ENCODE data around the gene TOP2B.

The TOP2B gene

DNA sequence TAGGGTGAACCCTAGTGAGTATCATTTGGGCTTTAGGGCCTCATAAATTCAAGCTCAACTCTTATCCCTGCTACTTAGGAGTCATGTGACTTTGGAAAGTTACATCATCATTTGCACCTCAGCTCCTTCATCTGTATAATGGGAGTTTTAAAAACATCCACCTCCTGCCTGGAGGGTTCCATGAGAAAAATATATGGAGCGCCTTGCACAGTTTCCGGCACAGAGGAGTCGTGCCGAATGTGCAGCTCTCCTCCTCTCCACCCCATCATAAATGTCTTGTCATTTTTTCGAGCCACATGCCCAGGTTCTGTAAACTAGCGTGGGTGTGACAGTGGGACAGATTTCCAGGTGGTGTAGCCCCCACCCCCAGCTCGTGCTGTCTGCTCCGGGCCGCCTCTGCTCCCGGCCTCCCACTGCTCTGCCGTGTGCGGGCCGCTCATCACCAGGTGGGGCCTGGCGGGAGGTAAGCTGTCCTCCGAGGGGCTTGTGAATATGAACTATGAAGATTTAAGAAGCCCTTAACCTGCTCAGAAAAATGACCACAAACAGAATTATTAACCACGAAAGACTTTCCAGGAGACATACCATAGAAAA is 90.4 kb downstream of the TOP2B start:
- Histone ChIP-seq H3K27ac (ENCODE audit: low read depth, low read length, poor library complexity, severe bottlenecking) (no peak overlapping the region), H3K4me3 (ENCODE audit: low read depth, low read length, poor library complexity, severe bottlenecking) (no peak overlapping the region), H3K79me2 (ENCODE audit: insufficient read depth, low read length) (no peaks in the 10 kb centered on the region), H3F3A (ENCODE audit: insufficient read depth, low read length) (no peaks in the 10 kb centered on the region), H3K4me2 (ENCODE audit: low read length) (no peak overlapping the region), H4K20me1 (ENCODE audit: insufficient read depth, low read length) (no peaks in the 10 kb centered on the region), H3K9ac (ENCODE audit: low read length) (no peak overlapping the region), H2AFZ (ENCODE audit: low read length) (no peak overlapping the region), H3K9me2 (ENCODE audit: low read depth, low read length) (no peaks in the 10 kb centered on the region), H3K27me3 (ENCODE audit: insufficient read depth, low read length) (no peaks in the 10 kb centered on the region), H3K4me1 (ENCODE audit: insufficient read depth, low read length, severe bottlenecking) (no peaks in the 10 kb centered on the region), H3K9me3 (ENCODE audit: low read length) (no peaks in the 10 kb centered on the region), H3K36me3 (ENCODE audit: insufficient read depth, low read length) (no peaks in the 10 kb centered on the region)
- TF ChIP-seq EZH2 (IDR thresholded peaks at IDR 0.05; ENCODE audit: borderline replicate concordance, low read length) = no peak
- TF ChIP-seq, protein P1, sequence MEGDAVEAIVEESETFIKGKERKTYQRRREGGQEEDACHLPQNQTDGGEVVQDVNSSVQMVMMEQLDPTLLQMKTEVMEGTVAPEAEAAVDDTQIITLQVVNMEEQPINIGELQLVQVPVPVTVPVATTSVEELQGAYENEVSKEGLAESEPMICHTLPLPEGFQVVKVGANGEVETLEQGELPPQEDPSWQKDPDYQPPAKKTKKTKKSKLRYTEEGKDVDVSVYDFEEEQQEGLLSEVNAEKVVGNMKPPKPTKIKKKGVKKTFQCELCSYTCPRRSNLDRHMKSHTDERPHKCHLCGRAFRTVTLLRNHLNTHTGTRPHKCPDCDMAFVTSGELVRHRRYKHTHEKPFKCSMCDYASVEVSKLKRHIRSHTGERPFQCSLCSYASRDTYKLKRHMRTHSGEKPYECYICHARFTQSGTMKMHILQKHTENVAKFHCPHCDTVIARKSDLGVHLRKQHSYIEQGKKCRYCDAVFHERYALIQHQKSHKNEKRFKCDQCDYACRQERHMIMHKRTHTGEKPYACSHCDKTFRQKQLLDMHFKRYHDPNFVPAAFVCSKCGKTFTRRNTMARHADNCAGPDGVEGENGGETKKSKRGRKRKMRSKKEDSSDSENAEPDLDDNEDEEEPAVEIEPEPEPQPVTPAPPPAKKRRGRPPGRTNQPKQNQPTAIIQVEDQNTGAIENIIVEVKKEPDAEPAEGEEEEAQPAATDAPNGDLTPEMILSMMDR (IDR thresholded peaks at IDR 0.05; ENCODE audit: low read length) = no peak

DNA sequence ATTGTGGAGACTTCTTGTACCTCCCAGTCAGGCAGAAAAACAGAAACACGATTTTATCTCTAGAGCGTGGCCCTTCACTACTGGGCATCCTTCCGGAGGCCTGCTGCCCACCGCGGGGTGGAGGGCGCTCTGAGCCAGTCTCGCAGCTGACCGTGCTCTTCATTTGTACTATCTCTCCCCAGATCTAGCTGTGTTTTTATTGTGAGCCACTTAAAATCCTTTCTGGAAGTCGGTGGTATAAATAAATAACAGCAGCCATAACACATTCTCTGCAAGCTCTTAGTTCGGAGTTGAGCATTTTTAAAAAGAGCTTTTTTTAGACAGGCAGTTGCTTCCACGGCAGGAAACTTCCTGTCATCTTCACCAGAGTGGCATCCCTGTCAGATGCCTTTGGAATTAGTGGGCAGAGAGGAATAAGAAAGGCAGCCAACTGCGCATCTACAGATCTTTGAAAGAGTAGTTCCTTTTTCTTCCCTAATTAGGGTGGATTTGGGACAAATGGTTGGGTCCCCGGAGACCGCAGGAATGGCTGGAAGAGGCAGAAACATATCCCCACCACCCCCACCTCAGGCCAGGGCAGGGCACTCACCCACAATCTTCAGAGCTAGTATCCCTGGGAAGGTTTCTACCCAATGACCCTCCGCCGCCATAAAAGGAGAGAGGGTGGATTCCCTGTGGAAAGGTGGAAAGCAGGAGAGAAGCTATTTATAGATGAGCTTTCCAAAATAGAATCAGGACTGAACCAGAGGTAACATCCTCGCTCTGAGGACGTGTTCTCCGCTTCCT is 91.1 kb downstream of the TOP2B start:
- H3F3A ChIP-seq (ENCODE audit: insufficient read depth, low read length) = no peaks in the 10 kb centered on the region
- H3K4me2 ChIP-seq (ENCODE audit: low read length) = no peak overlapping the region
- no peaks in the 10 kb centered on the region for H3K4me1 ChIP-seq (ENCODE audit: insufficient read depth, low read length, severe bottlenecking)
- H3K9ac ChIP-seq (ENCODE audit: low read length) = no peak overlapping the region
- H3K4me3 ChIP-seq (ENCODE audit: low read depth, low read length, poor library complexity, severe bottlenecking) = no peak overlapping the region
- no peaks in the 10 kb centered on the region for H3K36me3 ChIP-seq (ENCODE audit: insufficient read depth, low read length)
- no peaks in the 10 kb centered on the region for H3K79me2 ChIP-seq (ENCODE audit: insufficient read depth, low read length)
- no peaks in the 10 kb centered on the region for H3K9me2 ChIP-seq (ENCODE audit: low read depth, low read length)
- H4K20me1 ChIP-seq (ENCODE audit: insufficient read depth, low read length) = no peaks in the 10 kb centered on the region
- H3K27ac ChIP-seq (ENCODE audit: low read depth, low read length, poor library complexity, severe bottlenecking) = no peak overlapping the region
- no peaks in the 10 kb centered on the region for H3K9me3 ChIP-seq (ENCODE audit: low read length)
- no peaks in the 10 kb centered on the region for H3K27me3 ChIP-seq (ENCODE audit: insufficient read depth, low read length)
- TF ChIP-seq, protein P1 (IDR thresholded peaks at IDR 0.05; ENCODE audit: low read length) = no peak
- no peak for TF ChIP-seq EZH2 (IDR thresholded peaks at IDR 0.05; ENCODE audit: borderline replicate concordance, low read length)
- H2AFZ ChIP-seq (ENCODE audit: low read length) = no peak overlapping the region

DNA sequence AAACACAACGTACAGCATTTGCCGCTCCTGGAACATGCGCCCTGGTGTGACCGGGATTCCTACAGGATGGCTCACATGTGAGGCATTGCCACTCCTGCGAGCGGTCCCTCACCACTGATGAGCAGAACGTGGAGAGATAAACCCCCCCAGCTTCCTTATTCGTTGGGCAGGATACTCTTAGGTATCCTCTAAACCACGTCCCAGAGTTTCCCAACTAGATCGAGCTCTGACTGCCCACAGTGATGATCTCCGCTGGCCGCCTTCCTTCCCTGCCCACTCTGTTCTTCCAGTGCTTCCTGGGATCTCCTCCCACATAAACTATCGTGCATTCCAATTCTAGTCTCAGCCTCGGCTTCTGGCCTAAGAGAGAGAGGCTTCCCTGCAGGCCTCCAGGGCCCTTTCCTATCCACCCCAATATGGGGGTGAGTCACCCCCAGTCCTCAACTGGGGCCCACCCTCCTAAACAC is 91.8 kb downstream of the TOP2B start:
- Histone ChIP-seq H3K9me3 (ENCODE audit: low read length) (no peaks in the 10 kb centered on the region), H2AFZ (ENCODE audit: low read length) (no peak overlapping the region), H3K4me2 (ENCODE audit: low read length) (no peak overlapping the region), H3K4me3 (ENCODE audit: low read depth, low read length, poor library complexity, severe bottlenecking) (no peak overlapping the region), H4K20me1 (ENCODE audit: insufficient read depth, low read length) (no peaks in the 10 kb centered on the region), H3F3A (ENCODE audit: insufficient read depth, low read length) (no peaks in the 10 kb centered on the region), H3K9me2 (ENCODE audit: low read depth, low read length) (no peaks in the 10 kb centered on the region), H3K79me2 (ENCODE audit: insufficient read depth, low read length) (no peaks in the 10 kb centered on the region), H3K27ac (ENCODE audit: low read depth, low read length, poor library complexity, severe bottlenecking) (no peak overlapping the region), H3K27me3 (ENCODE audit: insufficient read depth, low read length) (no peaks in the 10 kb centered on the region), H3K4me1 (ENCODE audit: insufficient read depth, low read length, severe bottlenecking) (no peaks in the 10 kb centered on the region), H3K36me3 (ENCODE audit: insufficient read depth, low read length) (no peaks in the 10 kb centered on the region), H3K9ac (ENCODE audit: low read length) (no peak overlapping the region)
- TF ChIP-seq, protein P1 (IDR thresholded peaks at IDR 0.05; ENCODE audit: low read length) = no peak
- no peak for TF ChIP-seq EZH2 (IDR thresholded peaks at IDR 0.05; ENCODE audit: borderline replicate concordance, low read length)
